Measurements from ENCODE around the gene CGREF1. TPM values are rescaled to one million over a fixed set of nuclear protein-coding genes. Genes with fewer than 3 reads are reported as not detected.

Gene CGREF1
- total RNA-seq, 1 donor from 2014 or later = 0.31 TPM

- intact Hi-C loops (cut with micrococcal nuclease) = no loop called here
- CTCF ChIA-PET = no interaction called here
Observed at GRCh38 chr2:27147935-27148334, 29.0 kb upstream of the CGREF1 start.

GRCh38 chr2:27145682-27146081, 26.8 kb upstream of the CGREF1 start:
- intact Hi-C loops (cut with micrococcal nuclease) = no loop called here
- Mint-ChIP-seq H3K27ac (no peak overlapping the region), H3K4me1 (no peaks in the 10 kb centered on the region), H3K9me3 (no peaks in the 10 kb centered on the region), H3K4me3 (no peak overlapping the region), H3K36me3 (ENCODE audit: low read depth) (no peaks in the 10 kb centered on the region), H3K27me3 (peaks cover 25% of the 10 kb centered on the region)
- no peak for TF ChIP-seq CTCF (IDR thresholded peaks at IDR 0.05)
- DNase-seq = no peak
- ChIA-PET CTCF (no interaction called here), POLR2A (no interaction called here)
- ATAC-seq (ENCODE audit: low read depth) = no peak

More at GRCh38 chr2:27147935-27148334, 29.0 kb upstream of the CGREF1 start:
- Mint-ChIP-seq H3K4me3 (no peak overlapping the region), H3K27me3 (peaks cover 22% of the 10 kb centered on the region), H3K27ac (no peak overlapping the region), H3K9me3 (no peaks in the 10 kb centered on the region), H3K36me3 (ENCODE audit: low read depth) (no peaks in the 10 kb centered on the region), H3K4me1 (no peaks in the 10 kb centered on the region)
- TF ChIP-seq CTCF (IDR thresholded peaks at IDR 0.05) = no peak
- DNase-seq (no peak), ATAC-seq (ENCODE audit: low read depth) (no peak)
- POLR2A ChIA-PET = no interaction called here

- Mint-ChIP-seq H3K4me3 (no peak overlapping the region), H3K4me1 (no peaks in the 10 kb centered on the region), H3K36me3 (ENCODE audit: low read depth) (no peaks in the 10 kb centered on the region), H3K27ac (no peak overlapping the region), H3K9me3 (no peaks in the 10 kb centered on the region), H3K27me3 (peaks cover 20% of the 10 kb centered on the region)
- ChIA-PET CTCF (no interaction called here), POLR2A (no interaction called here)
- DNase-seq (no peak), ATAC-seq (ENCODE audit: low read depth) (no peak)
- TF ChIP-seq CTCF (IDR thresholded peaks at IDR 0.05) = no peak
- intact Hi-C loops (cut with micrococcal nuclease) = no loop called here
Observed at GRCh38 chr2:27143285-27143684, 24.4 kb upstream of the CGREF1 start.

GRCh38 chr2:27139310-27139709, 20.4 kb upstream of the CGREF1 start, which contains the start of gene PRR30:
PRR30 (minus strand) TSS chr2:27139410; CDS start chr2:27138329, 1,081 bp downstream.
- CTCF ChIA-PET = no interaction called here
- no peak for ATAC-seq (ENCODE audit: low read depth)
- H3K27ac Mint-ChIP-seq = no peak within 1 kb of the TSS

GRCh38 chr2:27138111-27138510, 19.2 kb upstream of the CGREF1 start:
- CTCF ChIA-PET = no interaction called here
- H3K9me3 Mint-ChIP-seq = no peaks in the 10 kb centered on the region

More at GRCh38 chr2:27139310-27139709, 20.4 kb upstream of the CGREF1 start, which contains the start of gene PRR30:
- no peak within 1 kb of the TSS for H3K4me3 Mint-ChIP-seq
- POLR2A ChIA-PET = no interaction called here
- no peaks in the 10 kb centered on the region for H3K9me3 Mint-ChIP-seq
- DNase-seq = no peak
- peaks cover 2% of the 10 kb centered on the region for H3K36me3 Mint-ChIP-seq (ENCODE audit: low read depth)
- TF ChIP-seq CTCF (IDR thresholded peaks at IDR 0.05) = no peak
- intact Hi-C loops (cut with micrococcal nuclease) = no loop called here
- H3K4me1 Mint-ChIP-seq = peaks cover 6% of the 10 kb centered on the region
- H3K27me3 Mint-ChIP-seq = peaks cover 8% of the 10 kb centered on the region

More at GRCh38 chr2:27138111-27138510, 19.2 kb upstream of the CGREF1 start:
- POLR2A ChIA-PET = no interaction called here
- H3K4me1 Mint-ChIP-seq = peaks cover 14% of the 10 kb centered on the region
- no peak overlapping the region for H3K4me3 Mint-ChIP-seq
- H3K36me3 Mint-ChIP-seq (ENCODE audit: low read depth) = peaks cover 2% of the 10 kb centered on the region
- no peak for DNase-seq
- H3K27me3 Mint-ChIP-seq = peaks cover 7% of the 10 kb centered on the region
- intact Hi-C loops (cut with micrococcal nuclease) = no loop called here
- ATAC-seq (ENCODE audit: low read depth) = no peak
- H3K27ac Mint-ChIP-seq = no peak overlapping the region
- TF ChIP-seq CTCF (IDR thresholded peaks at IDR 0.05) = no peak
